ENCODE measurements around the gene FRY.

FRY gene

DNA sequence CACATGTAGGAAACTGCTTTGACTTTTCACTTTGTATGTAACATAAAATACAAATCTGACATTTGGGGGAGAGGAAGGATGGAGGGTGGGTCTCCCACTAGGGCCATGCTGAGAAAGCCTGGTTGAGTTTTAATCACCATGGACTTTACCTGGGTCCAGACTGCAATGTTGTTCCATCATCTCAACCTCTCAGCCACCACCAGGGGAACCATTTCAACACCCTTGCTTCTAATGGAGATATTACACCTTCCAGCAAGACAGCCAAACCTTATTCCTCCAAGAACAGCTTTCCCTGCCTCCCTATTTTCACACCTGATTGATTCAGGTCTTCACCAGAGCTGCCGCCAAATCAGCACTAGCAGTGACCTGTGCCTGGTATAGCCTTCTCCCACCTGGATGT lies 227.5 kb downstream of the FRY start:
- DNase-seq (ENCODE audit: low read depth in 2 of 2): no peak

DNA sequence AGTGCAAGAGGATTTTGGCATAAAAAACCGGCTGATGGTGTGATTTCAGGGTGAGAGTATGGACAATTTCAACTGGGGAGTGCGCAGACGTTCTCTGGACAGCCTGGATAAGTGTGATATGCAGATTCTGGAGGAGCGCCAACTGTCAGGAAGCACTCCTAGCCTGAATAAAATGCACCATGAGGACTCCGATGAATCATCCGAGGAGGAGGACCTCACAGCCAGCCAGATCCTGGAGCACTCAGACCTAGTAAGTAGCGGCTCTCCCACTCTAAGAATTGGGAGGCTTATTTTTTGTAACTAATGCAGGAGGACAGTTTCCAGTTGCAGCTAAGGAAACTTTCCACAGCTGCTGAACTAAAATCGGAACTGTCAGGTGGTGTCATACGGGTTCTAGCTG lies 230.0 kb downstream of the FRY start:
- DNase-seq (ENCODE audit: low read depth in 2 of 2): no peak

GRCh38 chr13:32262165-32262564 lies 230.6 kb downstream of the FRY start:
- DNase-seq (ENCODE audit: low read depth in 2 of 2): no peak

DNA sequence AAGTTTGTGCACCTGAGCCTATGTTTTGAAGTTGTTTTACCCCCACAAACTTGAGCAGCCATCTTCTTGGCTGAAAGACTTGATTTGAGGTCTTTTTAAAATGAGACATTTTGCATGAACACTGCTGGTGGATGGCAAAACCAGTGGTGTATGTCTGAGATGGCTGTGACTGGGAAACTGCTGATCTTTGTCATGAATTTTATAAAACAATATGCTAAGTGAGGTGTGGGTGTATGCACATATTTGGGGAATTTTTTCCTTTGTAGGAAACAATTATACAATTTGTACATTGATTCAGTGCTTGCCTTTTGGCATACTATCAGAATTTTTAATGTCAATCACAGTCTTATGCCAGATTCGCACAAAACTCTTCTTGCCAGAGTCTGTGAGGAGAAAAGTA lies 231.0 kb downstream of the FRY start:
- no peak for DNase-seq (ENCODE audit: low read depth in 2 of 2)

- DNase-seq (ENCODE audit: low read depth in 2 of 2): no peak
These were observed 232.8 kb downstream of the FRY start for GRCh38 chr13:32264407-32264806.

- DNase-seq (ENCODE audit: low read depth in 2 of 2): no peak
These were observed 234.2 kb downstream of the FRY start for GRCh38 chr13:32265726-32266125.

- no peak for DNase-seq (ENCODE audit: low read depth in 2 of 2)
These were observed 234.6 kb downstream of the FRY start for GRCh38 chr13:32266130-32266529.

DNA sequence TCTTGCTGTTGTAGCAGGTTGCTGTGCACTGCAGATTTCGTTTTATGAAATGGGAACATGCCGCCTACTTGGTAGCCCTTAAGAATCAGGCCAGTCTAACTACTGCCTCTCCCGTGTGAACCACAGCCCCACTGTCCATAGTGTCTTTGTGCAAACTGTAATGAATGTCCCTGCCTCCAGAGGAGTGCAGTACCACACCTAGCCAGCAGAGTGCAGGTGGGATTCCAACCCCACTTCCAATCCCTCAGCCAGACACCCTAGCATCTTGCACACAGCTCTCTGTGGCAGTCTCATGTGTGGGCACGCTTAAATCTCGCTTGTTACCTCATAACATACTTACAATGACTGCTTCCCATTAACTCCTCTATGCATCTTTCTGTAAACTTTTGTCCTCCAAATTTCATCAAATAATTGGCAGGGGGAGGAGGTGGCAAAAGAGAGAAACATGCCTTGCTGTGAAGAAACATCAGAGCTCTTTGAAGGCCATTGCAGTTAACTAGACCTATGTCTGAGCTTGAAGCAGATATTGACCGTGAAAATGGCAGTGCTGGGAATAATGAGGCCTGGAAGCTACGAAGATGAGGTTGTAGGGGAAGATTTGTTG lies 236.4 kb downstream of the FRY start:
- DNase-seq (ENCODE audit: low read depth in 2 of 2): peak; percentile 16 to 45

DNA sequence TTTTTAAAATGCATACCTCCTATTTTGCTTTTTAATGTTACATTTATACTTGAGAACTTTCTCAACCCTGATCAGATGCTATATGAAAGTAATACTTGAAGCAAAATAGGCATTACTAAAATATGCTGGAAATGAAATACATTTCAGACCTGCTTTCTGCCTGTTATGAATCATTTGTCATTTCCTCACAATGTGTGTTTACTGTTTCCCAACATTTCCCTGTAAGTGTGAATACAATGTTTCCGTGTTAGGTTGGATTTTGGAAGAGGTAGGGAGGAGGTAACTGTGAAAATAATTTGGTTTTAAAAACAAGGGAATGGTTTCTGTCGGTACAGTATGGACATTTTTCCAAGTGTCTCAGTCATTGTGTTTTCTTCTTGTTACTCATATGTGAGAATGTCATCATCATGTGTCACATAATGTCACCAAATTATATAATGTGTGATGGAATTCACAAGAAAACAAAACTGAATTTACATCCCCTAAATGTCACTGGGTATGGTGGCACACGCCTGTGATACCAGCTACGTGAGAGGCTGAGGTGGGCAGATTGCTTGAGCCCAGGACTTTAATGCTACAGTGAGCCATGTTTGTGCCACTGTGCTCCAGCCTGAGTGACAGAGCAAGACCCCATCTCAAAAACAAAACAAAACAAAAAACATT lies 240.6 kb downstream of the FRY start:
- DNase-seq (ENCODE audit: low read depth in 2 of 2): no peak

GRCh38 chr13:32277839-32278238 lies 246.3 kb downstream of the FRY start:
- DNase-seq (ENCODE audit: low read depth in 2 of 2): no peak

DNA sequence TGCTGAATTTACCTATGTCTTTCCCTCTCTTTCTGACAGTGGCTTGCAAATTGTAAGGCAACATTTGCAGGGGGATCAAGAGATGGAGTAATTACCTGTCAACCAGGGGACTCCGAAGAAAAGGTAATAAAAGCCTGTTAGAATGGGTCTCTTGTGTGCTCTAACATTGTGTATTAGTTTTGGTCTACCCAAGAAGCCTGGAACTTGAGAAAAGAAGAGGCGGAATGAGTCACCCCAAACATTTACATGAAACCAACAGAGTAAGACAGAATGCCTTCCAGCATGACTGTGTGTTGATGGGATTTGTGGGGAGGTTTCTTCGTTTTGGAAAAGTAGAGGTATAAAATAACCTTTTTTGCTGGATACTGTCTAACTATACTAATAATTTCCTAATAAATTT lies 246.9 kb downstream of the FRY start:
- DNase-seq (ENCODE audit: low read depth in 2 of 2): no peak

- DNase-seq (ENCODE audit: low read depth in 2 of 2): no peak
These were observed 249.5 kb downstream of the FRY start for GRCh38 chr13:32281096-32281495.

- no peak for DNase-seq (ENCODE audit: low read depth in 2 of 2)
These were observed 250.6 kb downstream of the FRY start for GRCh38 chr13:32282096-32282711.

GRCh38 chr13:32284927-32285632 lies 253.5 kb downstream of the FRY start:
- DNase-seq (ENCODE audit: low read depth in 2 of 2): no peak

DNA sequence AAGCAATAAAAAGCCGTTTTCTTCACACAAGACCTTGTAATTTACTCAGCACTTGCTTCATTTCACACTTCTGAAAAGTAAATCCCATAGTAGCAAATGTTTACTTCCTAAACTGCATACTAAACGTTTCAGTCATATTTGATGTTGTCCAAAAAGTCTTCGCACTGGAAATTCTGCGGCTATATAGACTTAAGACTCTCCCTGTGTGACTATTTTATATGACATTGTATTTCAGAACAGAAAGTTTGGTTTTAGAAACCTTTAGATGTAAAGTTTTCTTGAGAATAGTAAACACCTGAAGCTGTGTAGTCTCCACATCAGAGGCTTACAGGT lies 254.0 kb downstream of the FRY start:
- no peak for DNase-seq (ENCODE audit: low read depth in 2 of 2)

DNA sequence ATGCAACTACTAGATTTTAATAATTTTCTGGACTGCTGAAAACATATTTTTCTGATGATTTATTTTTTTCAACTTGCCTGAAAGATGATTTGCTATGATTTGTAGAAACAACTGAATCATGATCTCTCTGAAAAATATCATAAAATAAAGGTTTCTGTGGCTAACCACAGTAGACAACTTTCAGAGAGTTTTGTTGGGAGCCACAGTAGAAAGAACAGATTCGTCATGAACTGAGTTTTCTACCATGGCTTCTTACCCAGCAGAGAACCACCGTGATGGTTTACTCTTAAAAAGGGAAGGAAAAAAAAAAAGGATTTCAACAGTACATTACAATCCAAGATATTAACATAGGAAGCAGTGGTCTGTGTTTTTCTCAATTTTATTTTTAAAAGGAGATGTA lies 265.6 kb downstream of the FRY start:
- no peak for DNase-seq (ENCODE audit: low read depth in 2 of 2)

GRCh38 chr13:32298695-32299094 lies 267.1 kb downstream of the FRY start:
- no peak for DNase-seq (ENCODE audit: low read depth in 2 of 2)

DNA sequence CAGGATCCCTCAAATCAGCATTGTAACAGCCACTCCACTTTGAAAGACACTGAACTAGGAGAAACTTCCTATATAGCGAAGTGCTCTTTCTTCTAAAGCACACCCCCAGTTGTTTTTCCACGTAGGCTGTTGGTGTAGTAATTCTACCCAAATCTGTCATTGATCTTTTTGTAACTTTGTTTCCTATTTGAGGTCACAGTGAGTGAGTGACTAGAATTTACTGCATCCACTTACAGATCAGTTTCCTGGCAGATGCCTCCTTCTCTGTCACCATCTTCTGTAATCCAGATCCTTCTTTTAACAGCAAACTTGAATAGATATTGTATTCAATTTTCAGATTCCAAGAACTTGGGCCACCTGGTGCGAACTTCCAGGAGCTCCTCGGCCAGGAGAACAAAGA lies 268.3 kb downstream of the FRY start:
- no peak for DNase-seq (ENCODE audit: low read depth in 2 of 2)

GRCh38 chr13:32300406-32300805 lies 268.8 kb downstream of the FRY start:
- DNase-seq (ENCODE audit: low read depth in 2 of 2): no peak

DNA sequence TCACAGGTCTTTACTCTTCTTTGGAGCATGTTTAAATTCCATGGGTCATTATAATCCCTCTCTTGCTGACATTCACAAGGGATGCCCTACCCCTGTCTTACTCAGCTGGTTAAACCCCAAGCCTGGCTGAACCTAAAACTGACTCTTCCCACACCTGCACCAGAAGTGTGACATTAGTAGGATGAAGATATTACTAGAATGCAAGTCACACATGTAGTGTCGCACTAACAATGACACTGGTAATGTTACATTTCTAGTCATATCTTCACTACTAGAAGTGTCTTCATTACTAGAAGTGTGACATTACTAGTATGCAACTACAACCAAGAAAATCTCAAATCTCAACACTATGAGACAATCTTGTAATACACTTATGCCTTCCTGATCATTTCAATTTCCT lies 269.3 kb downstream of the FRY start:
- DNase-seq (ENCODE audit: low read depth in 2 of 2): no peak

- DNase-seq (ENCODE audit: low read depth in 2 of 2): no peak
These were observed 270.9 kb downstream of the FRY start for GRCh38 chr13:32302461-32302860.

GRCh38 chr13:32305646-32306045 lies 274.1 kb downstream of the FRY start:
- no peak for DNase-seq (ENCODE audit: low read depth in 2 of 2)
